GM03348 (cell line): ENCODE data around the gene TSPAN11.
A peak's percentile ranks its signal among the peaks of the same experiment; 100 is the strongest.
"Not testable (repeated sequence)": the region's sequence is repeated elsewhere in the genome, so short reads cannot be mapped to it uniquely, and the experiment has no call there.

Experiments
- DNase-seq: peaks from one replicate; pipeline ENCODE4 v3.0.0; 2012; ENCODE audit warnings: low spot score

TSPAN11 gene, protein sequence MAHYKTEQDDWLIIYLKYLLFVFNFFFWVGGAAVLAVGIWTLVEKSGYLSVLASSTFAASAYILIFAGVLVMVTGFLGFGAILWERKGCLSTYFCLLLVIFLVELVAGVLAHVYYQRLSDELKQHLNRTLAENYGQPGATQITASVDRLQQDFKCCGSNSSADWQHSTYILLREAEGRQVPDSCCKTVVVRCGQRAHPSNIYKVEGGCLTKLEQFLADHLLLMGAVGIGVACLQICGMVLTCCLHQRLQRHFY

GRCh38 chr12:30926243-30927221 lies at the start of gene TSPAN11:
TSS of gene TSPAN11 (plus strand) at chr12:30926748. CDS start at chr12:30953992, 27,244 bp downstream.
- peak; percentile 85 for DNase-seq

DNA sequence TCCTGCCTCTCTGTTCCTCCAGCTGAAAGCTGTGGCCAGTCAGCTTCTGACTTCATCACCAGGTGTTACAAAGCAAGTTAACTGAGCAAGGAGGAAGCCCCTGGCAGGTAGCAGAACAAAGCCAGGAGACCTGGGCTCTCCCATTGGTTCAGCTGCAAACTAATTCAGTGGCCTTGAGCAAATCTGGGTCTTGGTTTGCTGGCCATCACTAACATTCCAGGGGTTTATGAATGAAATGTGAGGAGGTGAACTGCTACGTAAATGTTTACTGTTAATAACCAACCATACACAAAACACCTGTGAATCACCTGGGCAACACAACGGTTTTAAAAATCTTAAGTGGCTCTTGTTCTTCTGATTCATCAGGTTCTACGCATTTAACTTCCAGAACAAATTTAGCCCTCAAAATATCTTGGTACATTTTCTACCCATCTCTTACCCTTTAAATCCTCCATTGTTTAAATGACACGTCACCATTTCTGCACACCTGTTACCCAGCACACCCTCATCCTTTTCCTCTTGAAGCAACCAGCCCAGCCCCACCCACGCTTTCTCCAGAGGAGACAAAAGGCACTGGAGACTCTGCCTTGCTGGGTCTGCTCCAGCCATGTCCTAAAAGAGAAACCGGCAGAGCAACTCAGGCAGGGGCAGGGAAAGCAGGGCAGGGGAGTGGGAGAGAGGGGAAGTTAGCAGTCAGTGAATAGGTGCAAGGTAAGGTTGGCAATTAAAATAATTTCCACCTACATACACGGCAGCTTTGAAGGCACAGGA lies 49.3 kb upstream of the TSPAN11 start:
- DNase-seq: no peak

- no peak for DNase-seq
These were observed 48.5 kb upstream of the TSPAN11 start for GRCh38 chr12:30878024-30878423.

- no peak for DNase-seq
These were observed 46.5 kb upstream of the TSPAN11 start for GRCh38 chr12:30880061-30880460.

GRCh38 chr12:30880813-30881212 lies 45.7 kb upstream of the TSPAN11 start:
- no peak for DNase-seq

- DNase-seq: no peak
These were observed 43.8 kb upstream of the TSPAN11 start for GRCh38 chr12:30882706-30883105.

- no peak for DNase-seq
These were observed 41.7 kb upstream of the TSPAN11 start for GRCh38 chr12:30884799-30885198.

DNA sequence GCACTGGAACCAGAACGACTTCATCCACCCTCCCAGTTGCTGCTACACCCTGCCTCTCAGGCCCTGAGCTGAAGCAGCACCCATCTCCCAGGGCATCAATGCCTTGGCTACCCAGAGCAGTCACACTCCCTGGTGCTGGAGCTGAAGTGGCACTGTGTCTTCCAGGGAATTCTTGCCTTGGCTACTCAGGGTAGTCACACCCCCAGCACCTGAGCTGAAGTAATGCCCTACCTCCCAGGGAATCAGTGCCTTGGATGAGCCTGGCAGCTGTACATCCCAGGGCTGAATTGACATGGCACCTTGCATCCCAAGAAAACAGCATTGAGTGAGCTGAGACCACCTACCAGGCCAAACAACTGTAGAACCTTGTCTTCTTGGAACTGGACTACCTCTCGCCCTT lies 41.2 kb upstream of the TSPAN11 start:
- DNase-seq: no peak

DNA sequence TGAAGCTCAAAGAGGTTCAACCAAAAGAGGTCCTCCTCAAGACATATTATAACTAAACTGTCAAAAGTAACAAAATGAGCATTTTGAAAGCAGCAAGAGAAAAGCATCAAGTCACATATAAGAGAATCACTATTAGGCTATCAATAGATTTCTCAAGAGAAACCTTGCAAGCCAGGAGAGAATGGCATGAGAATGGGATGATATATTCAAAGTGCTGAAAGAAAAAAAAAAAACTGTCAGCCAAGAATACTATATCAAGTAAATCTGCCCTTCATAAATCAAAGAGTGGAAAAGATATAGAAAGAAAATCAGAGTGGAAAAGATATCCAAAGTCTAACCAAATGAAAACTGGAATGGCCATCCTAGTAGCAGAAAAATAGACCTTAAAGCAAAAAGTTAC lies 39.3 kb upstream of the TSPAN11 start:
- DNase-seq: no peak

GRCh38 chr12:30888241-30888640 lies 38.3 kb upstream of the TSPAN11 start:
- DNase-seq: no peak

DNA sequence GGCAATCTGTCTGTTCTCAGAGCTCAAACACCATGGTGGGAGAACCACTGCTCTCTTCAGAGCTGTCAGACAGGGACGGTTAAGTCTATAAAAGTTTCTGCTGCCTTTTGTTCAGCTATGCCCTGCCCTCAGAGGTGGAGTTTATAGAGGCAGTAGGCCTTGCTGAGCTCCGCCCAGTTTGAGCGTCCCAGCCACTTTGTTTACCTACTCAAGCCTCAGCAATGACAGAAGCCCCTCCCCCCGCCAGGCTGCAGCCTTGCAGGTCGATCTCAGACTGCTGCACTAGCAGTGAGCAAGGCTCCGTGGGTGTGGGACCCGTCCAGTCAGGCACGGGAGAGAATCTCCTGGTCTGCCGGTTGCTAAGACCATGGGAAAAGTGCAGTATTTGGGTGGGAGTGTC lies 32.0 kb upstream of the TSPAN11 start:
- not testable (repeated sequence) for DNase-seq

DNA sequence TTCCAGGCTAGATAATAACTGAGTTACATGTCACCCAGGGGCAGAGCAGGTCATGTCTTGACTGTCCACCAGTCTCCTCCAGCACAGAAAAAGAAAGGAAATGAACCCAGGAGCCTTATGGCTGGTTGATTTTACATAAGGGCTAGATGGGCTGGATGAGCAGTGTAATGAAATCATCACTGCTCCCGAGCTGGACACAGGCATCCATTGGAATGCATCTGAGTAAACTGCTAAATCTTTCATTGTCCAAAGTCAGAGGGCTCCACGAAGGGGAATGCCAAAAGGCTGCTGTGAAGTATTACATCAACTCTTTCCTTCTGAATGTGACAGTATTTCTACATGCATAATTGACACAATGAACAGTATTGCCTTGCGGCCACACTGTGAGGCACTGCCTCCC lies 30.1 kb upstream of the TSPAN11 start:
- DNase-seq: peak; percentile 73

DNA sequence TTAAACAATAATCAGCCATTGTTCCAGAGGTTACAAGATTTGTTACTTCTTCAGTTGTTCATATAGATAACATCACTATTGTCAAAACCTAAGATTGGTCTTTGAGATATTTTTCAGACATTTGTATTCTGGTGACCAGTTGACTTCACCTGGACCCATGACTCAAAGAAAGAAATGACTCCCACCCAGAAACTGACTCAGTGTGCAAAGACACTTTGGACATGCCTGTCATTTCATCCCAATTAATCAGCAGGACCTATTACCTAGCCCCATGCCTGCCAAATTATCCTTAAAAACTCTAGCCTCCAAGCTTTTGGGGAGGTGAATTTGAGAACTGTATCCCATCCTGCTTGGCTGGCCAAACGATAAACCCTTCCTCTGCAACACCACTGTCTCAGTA lies 27.7 kb upstream of the TSPAN11 start:
- no peak for DNase-seq

DNA sequence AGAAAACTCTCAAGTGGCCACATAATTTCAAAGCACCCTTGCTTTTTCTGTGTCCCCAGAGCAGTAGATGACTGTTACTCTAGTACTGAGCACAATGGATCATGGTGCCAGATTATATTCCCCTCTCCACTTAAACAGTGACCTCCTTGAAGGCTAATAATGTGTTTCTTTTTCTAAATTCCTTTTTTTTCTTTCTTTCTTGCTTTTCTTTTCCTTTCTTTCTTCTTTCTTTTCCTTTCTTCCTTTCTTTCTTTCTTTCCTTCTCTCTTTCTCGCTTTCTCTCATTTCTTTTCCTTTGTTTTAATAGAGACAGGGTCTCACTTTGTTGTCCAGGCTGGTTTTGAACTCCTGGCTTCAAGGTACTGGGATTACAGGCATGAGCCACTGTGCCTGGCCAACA lies 26.2 kb upstream of the TSPAN11 start:
- DNase-seq: no peak

- DNase-seq: no peak
These were observed 24.5 kb upstream of the TSPAN11 start for GRCh38 chr12:30902001-30902400.

DNA sequence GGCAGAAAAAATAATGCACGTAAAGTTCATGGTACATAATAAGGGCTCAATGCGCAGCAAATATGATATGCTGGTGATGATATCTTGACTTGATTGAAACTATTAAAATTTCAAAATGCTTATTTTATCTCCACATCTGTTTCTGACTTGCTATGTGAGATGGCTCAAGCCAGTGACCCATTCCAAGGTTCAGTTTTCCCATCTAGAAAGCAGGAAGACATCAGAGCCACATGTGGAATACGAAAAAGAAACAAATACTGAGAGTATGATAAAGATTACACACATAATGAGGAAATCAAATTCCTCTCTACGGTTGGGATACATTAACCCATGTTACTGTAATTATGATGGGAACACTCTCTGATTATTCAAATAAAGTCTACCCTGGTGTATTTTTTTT lies 24.0 kb upstream of the TSPAN11 start:
- DNase-seq: no peak

DNA sequence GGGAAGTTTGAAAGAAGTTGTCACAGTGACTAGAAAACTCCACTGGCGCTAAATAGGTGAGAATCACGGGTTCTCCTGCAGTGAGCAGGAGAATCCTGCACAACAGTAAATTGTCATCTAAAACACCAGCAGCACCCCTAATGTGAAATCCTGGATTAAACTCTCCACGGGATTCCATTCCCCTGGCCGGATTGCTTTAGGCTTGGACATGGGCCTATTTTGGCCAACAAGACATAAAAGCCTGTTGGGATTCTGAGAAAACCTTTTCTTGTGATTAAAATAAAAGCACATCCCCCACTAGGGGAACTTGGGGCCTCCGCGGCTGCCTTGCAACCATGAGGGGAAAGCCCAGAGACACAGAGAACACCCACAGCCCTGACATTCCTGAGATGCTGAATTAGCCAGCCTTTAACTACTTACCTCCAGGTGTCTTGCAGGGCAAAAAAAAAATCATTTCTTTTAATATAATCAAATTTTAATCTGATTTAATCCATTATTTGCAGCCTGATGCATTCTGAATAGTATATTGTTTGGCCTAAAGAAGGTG lies 21.0 kb upstream of the TSPAN11 start:
- no peak for DNase-seq

DNA sequence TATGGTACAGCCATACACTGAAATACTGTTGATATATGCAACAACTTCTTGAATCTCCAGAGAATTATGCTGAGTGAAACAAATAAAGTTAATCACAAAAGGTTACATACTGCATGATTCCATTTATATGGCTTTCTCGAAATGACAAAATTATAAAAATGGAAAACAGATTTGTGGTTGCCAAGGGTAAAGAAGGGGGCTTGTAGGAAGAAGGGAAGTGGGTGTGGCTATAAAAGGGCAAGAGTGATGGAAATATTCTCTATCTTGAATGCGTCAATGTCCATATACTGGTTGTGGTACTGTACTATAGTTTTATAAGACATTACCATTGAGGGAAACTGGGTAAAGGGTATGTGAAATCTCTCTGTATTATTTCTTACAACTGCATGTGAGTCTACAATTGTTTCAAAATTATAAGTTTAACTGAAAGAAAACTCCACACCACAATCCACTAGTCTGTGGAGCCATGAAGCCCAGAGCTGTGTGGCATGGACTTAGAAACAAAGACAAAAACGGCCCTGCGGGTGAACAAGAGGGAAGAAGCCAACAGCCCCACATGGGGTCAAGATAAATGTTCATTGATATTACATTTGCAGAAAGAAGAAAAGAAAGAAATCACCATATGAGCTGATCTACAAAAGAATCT lies 18.3 kb upstream of the TSPAN11 start:
- DNase-seq: no peak

- DNase-seq: peak; percentile 67
These were observed 17.7 kb upstream of the TSPAN11 start for GRCh38 chr12:30908722-30909348.

DNA sequence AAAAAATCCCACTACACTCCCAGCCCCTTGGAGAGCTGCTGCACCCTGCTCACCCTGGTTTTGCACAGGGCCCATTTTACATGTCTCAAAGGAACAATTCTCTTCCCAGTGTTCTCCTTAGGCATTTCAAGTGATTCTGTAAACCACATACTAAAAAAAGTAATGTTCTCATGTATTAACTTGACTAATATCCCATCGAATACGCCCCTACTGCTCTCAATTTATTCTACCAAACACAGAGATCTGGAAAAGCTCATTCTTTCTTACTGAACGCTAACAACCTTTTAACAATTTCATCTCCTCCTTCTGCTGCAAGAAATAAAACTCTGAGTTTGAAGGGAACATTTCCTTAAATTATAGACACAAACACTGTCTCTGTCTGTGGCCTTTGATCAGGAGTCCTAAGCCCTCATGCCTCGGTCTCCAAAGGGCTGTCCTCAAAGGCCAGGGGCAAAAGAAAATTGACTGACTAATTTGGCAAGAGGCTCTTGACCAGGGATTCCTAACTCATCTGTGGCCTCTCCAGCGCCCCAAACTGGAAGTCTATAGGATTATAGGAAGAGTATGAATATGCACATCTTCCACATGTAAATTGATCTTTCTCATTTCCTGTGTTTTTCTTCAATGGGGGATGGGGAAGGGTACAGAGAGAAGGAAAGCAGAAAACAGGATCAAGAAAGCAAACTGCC lies 17.1 kb upstream of the TSPAN11 start:
- no peak for DNase-seq

DNA sequence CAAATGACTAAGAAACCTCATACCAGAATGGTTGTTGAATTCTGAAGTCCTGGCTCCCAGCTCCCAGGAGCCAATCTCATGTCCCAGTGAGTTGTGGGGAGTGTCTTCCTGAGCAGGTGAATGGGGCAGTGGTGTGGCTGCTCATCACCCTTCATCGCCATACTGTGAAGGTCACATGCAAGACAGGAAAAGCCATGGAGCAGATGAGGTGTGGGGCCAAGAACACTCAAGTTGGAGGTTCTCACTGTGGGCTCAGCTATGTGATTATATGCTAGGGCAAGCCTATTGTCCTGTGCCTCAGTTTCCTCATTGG lies 16.6 kb upstream of the TSPAN11 start:
- no peak for DNase-seq
